GM19324 (cell line): ENCODE data around the gene TLCD1.
"Not testable (repeated sequence)": the region's sequence is repeated elsewhere in the genome, so short reads cannot be mapped to it uniquely, and the experiment has no call there.

Experiments used
- ATAC-seq: cut with Tn5 transposase; IDR thresholded peaks from one replicate; pipeline ENCODE4 v1.9.1; 2021; ENCODE audit warnings: mild to moderate bottlenecking, moderate library complexity; ENCODE audit not compliant: unreplicated experiment, low FRiP score

The TLCD1 gene

DNA sequence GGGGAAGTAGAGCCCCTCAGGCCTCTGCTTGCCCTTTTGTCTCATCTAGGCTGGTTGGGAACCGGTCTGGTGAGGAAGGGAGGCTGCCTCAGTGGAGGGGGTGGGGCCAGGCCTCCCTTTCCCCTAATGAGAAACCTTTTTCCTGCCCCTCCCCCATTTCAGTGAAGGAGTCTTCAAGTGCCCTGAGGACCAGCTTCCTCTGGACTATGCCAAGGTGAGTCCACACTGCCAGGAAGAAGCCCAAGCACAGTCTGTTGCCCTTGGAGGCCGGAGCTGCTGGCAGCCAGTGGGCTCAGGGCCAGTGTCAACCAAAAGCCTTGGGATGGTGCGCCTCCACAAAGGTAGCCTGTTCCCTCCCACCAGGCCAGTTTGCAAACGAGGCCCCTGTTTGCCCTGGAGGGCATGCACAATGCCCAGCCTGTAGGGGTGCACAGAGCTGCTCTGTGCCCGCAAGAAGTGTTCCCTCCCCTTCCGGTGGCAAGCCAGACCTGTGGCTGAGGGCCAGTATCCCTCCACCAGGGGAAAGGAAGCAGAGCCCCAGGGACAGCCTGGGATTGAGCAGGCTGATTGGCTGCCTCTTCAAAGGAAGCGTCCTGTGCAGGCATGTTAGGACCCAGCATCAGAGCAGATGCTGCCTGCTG, 21.1 kb upstream of the TLCD1 start:
- ATAC-seq = no peak

DNA sequence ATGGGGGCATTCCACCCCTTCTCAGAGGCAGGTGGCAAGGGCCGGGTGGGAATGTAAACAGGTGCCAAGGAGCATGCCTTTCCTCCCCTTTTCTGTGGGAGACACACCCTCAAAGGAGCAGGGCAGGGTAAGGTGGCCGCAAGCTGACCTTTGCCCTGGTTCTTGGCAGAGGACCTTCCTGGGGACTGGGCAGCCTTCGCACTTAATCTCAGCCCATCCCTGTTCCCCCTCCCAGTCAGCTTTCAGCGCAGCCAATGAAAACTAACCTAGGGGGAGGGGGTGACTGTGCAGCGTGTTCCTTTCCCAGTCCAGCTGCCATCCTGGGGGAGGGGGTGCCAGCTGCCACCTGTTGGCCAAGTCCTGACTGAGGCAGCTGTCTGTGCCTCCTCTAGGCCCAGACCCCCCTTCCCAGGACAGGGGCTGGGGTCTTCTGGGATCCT, 20.6 kb upstream of the TLCD1 start:
- no peak for ATAC-seq

DNA sequence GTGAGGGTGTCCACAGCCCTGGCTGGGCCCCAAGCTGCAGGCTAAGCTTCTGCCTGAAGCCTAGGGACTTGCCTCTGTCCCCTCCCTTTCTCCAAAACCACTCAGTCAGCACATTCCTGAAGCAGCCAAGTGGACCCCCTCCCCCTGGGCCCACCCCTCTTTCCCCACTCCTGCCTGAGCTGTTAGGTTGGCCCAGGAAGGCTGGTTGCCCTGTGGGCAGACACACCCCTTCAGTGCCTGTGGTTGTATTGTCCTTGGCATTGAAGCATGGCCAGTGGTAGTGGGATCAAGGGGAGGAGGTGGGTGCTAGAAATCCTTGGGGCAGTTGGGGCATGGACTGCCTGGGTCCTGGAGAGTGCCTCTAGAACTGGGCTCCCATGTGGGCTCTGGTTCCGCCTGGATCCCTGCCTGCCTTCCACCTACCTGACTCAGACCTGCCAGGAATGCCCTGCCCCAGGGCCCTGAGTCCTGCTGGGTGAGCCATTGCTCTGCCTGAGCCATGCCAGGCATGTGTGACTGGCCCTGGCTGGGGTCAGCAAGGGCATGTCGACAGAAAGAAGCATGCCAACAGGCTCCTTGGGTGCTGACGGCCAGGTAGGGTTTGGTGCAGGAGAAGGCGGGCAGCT, 19.9 kb upstream of the TLCD1 start:
- no peak for ATAC-seq

DNA sequence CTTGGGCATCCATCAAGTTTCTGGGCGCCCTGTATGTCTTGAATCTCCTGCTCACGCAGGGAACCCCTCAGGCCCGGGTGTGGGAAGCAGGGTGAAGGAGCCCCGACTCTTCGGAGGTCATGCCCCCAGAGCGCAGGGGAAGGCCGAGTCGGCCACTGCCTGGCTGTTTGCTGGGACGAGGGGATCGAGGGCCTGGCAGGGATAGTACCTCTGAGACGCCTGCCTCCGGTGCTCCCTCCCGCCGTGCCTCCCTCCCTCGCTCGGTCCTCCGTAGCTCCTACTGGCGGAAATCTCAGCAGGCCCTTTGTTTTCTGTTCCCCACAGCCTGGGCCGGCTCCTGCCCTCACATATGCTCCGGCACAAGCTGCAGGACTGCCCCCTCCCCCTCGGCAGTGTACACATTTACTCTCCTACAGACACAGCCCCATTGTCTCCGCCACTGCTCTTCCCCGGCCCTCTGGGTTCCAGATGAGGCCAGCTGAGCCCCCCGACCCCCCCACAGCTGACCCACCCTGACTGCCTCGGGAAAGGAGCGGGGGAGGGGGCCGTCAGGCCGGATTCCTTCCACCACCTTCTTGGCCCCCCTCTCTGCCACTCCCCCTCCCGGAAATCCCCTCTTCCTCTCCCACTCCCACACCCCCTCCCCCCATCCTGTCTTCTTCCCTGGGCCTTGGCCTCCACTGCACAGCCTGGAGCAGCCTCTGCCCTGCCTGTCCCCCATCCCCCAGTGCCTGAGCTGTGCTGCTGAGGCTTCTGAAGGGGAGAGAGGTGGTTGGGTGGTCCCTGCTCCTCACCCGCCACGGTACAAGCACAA, 19.1 kb upstream of the TLCD1 start:
- no peak for ATAC-seq

DNA sequence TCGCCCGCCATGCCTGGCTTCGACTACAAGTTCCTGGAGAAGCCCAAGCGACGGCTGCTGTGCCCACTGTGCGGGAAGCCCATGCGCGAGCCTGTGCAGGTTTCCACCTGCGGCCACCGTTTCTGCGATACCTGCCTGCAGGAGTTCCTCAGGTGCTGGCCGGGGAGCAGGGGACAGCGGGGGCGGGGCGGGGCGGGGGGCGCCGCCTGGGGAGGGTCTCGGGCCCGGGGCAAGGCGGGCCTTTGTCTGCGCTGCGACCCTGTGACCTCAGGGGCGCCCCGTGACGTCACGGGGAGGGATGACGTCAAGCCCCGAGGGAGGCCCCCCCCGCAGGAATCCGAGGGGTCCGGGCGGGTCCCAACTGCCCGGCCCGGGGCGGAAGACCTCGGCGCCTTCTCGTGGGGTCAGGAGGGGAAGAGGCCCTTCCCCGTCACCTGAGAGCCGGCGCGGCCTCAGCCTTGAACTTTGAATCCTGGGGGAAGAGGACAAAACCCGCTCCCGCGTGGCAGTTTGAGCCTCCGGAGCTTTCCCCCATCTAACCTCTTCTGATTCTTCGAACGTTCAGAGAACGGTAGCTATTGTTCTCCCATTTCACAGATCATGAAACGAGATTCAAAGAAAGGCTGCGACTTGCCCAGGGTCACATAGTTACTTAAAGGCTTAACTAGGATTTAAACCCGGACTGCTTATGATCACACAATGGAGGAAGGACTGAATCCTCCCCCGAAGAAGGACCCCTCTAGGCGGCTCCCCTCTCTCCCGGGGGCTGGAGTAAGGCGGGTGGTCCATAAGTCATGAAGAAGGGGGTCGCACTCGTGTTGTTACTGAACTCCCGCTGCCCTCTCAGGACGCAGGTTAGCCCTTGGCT, 18.3 kb upstream of the TLCD1 start:
- peak; percentile 25 for ATAC-seq

DNA sequence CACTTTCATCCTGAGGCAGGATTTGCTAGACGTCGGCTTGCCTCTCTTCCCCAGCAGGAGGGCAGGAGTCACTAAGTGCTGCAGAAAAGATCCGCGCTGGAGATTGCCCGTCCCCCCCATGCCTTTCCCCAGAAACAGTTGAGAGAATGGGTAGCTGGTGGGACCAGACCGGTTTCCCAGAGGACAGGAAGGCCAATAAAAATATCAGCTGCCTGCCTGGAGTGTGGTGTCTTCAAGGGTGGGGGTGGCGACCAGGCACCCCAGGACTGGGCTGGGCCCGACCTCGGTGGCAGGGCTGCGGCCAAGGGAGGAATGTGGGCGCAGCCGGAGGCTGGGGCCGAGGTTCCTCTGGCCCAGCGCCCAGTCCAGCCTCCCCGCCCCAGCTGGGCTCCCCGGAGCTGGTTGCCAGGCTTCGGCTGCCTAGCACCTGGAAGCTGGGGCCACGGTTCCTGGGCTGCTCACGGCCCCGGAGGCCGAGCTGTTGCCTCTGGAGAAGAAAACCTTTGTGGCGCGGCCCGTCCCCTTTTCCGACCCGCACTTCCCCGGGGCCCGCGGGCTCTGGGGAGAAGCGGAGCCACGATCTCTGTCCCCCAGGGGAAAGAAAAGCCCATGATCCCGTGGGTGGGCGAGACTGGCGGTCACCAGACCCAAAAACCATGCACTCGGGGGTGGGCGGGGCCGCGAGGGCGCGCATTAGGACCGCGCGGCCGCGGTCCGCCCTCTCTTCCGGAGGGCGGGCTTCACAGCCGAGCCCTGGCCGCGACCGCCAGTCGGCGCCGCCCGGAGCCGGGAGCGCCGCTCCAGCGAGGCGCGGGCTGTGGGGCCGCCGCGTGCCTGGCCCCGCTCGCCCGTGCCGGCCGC, 17.4 kb upstream of the TLCD1 start, which contains the start of gene TRAF4:
Gene TRAF4 (plus strand): TSS at position 769 of the 861 bp plus-strand sequence. CDS start 102 bp downstream, outside the sequence.
- ATAC-seq = peak; percentile 73

DNA sequence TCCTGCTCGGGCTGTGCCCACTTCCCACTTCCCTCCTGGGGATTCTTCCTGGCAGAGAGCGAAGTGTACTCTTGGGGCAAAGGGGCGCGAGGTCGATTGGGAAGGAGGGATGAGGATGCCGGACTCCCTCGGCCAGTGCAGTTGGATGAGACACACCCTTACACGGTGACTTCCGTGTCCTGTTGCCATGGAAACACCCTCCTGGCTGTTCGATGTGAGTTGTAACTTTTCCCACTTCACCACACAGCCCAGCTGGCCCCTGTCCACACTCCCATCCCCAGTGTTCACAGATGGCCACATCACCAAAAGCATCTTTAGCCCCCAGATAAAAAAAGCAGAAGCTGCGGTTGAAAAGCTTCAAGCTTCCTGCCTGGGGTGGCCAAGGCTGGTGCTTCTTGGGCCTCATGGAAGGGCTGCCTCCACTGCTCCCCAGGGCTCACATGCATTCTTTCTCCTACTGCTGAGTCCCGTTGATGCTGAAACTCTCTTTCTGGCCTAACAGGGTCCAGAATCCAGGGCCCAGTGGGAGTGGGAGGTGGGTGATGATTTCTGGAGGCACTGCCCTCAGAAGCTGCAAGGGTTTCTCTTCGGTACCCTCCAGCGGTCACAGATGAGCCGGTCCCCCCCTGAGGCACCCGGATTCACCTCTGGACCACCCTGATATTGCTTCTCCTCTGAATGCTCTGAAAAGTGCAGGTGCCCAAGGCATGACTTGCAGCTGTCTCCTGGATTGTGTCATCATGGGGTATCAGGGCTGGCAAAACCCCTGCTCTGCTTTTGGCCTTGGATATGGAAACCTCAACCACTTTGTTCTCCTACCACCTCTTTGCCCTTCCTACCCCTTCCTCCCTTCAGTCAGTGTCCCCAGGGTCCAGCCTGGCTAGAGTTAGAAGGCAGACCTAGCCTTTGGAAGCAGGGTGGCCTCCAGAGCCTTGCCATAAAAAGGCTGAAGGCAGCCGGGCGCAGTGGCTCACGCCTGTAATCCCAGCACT, 15.6 kb upstream of the TLCD1 start:
- no peak for ATAC-seq

DNA sequence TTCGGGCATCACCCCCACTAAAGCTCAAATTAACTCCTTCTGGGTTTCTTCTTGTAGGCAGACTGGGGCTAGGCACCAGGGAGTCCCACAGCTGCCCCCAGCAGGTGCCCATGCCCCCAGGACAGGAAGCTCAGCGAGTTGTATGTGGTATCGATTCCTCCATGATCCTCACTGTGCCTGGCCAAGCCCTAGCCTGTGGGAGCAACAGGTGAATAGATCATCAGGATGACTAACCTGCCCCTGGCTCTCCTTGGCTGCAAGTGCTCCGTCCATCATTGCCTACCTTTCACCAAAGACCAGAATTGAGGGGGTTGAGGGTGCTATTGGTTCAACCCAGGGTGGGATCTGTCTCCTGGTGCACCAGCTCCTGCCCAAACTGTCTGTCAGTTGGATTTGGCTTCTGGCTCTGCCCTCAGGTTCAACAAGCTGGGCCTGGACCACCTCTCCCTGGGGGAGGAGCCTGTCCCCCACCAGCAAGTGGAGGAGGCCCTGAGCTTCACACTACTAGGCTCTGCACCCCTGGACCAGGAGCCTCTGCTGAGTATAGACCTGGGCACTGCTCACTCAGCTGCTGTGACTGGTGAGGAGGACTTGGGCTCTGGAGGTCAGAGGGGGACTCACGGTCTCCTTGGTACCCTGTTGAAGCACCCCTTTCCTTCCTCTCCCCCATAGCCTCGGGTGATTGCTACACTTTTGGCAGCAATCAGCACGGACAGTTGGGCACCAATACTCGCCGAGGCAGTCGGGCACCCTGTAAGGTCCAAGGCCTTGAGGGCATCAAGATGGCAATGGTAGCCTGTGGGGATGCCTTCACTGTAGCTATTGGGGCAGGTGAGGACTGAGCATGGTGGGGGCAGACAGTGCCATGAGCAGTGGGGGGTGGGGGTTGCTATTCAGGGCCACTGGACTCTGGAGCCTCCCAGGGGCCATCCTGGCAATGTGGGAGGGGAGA, 14.6 kb upstream of the TLCD1 start:
- ATAC-seq = no peak

DNA sequence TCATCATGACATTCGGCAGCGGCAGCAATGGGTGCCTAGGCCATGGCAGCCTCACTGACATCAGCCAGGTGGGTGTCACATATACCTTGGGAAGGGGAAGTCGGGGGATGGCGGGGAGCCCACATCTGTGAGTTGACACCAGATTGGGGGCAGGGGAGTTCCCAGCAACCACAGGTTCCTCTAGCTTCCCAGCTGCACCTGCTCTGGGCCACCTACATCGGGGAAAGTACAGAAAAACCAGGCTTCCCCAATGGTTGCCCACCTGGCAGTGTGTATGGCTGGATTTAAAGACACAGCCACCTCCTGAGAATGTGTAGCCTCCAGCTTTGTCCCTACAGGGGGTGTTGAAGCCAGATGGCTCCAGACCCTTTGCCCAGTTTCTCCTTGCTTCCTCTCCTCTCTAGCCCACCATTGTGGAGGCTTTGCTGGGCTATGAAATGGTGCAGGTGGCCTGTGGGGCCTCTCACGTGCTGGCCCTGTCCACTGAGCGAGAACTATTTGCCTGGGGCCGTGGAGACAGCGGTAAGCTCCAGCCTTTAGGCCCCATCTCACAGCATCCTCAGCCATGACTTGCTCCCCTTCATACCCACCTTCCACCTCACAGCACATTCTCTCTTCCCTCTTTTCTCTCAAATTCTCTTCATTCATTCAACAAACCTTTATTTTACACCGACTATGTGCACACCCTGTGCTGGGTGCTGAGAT, 12.8 kb upstream of the TLCD1 start:
- no peak for ATAC-seq

DNA sequence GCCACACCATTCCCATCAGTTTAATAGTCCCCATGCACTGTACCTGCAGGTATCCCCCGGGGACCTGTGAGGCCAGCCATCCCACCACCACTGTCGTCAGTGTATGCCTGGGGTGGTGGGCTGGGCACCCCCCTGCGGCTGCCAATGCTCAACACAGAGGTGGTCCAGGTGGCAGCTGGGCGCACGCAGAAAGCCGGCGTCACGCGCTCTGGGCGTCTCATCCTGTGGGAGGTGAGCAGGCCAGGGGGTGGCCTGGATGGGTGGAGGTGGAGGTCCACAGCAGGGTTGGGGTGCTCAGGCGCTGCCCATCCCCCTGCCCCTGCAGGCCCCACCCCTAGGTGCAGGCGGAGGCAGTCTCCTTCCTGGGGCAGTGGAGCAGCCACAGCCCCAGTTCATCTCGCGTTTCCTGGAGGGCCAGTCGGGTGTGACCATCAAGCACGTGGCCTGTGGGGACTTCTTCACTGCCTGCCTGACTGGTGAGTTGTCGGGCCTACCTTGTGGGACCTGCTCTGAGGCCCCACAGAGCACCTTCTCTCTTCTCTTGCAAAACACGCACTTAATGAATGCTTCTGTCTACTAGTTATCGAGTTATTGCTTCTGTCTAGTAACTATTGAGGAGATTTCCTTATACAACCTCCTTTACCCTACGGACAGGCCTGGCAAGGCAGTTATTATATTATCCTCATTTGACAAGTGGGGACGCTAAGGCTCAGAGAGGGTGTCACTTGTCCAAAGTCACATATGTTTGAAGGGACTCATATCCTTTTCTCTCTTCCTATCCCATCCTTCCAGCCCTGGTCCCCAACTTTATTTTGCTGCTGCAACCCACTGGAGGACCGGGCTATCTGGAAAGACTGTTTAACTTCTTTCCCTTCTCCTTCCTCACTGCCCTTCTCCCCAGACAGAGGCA, 12.0 kb upstream of the TLCD1 start:
- peak; percentile 48 for ATAC-seq

DNA sequence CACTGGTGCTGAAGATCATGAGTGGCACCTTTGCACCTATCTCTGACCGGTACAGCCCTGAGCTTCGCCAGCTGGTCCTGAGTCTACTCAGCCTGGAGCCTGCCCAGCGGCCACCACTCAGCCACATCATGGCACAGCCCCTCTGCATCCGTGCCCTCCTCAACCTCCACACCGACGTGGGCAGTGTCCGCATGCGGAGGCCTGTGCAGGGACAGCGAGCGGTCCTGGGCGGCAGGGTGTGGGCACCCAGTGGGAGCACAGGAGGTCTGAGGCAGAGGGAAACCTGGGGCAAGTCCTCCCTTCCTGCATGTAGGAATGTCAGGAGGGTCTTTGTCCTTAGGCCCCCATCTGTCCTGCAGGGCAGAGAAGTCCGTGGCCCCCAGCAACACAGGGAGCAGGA, 11.3 kb upstream of the TLCD1 start:
- ATAC-seq = no peak

DNA sequence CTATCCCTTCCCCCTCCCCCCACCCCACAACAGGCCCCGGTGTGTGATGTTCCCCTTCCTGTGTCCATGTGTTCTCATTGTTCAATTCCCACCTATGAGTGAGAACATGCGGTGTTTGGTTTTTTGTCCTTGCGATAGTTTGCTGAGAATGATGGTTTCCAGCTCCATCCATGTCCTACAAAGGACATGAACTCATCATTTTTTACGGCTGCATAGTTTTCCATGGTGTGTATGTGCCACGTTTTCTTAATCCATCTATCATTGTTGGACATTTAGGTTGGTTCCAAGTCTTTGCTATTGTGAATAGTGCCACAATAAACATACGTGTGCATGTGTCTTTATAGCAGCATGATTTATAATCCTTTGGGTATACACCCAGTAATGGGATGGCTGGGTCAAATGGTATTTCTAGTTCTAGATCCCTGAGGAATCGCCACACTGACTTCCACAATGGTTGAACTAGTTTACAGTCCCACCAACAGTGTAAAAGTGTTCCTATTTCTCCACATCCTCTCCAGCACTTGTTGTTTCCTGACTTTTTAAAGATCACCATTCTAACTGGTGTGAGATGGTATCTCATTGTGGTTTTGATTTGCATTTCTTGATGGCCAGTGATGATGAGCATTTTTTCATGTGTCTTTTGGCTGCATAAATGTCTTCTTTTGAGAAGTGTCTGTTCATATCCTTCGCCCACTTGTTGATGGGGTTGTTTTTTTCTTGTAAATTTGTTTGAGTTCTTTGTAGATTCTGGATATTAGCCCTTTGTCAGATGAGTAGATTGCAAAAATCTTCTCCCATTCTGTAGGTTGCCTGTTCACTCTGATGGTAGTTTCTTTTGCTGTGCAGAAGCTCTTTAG, 10.1 kb upstream of the TLCD1 start:
- ATAC-seq = not testable (repeated sequence)

DNA sequence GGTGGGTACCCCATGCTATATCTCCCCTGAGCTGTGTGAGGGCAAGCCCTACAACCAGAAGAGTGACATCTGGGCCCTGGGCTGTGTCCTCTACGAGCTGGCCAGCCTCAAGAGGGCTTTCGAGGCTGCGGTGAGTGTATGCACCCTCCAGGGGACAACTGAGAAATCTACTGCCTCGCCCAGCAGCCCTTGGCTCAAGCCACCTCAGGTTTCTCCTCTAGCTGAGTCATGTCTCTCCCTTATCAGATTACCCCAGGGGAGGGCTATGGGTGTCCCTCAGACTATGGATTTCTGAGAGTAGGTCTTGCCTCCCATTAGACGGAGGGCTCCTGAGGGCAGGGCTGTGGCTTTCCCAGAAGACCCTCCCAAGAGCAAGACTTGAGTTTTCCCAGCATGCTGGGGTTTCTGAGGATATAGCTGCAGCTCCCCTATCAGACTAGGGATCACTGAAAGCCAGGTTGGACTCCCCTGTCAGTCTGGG, 9.2 kb upstream of the TLCD1 start:
- no peak for ATAC-seq

DNA sequence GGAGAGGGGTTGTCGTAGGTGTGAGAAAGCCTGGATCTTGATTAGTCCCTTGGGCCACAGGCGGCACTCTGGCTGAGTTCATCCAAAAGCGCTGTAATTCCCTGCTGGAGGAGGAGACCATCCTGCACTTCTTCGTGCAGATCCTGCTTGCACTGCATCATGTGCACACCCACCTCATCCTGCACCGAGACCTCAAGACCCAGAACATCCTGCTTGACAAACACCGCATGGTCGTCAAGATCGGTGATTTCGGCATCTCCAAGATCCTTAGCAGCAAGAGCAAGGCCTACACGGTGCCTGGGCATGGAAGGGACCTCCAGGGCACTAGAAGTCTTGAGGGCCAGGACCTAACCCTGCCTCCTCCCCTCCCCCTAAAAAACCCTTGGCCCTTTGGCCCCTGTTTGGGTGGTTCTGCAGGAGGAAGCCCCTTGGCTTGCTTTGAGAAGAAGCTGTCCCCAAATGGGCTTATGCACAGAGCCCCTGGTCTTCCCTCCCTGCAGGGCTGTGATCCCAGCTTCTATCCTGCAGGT, 8.7 kb upstream of the TLCD1 start:
- no peak for ATAC-seq
